Adrenal gland (tissue), 5 donors: ENCODE results near the gene MRPS7.

Experiments
- POLR2A ChIP-seq, 2 donors: fragments of 450-650 bp; IDR thresholded peaks; one replicate each; pipeline ENCODE4 v1.6.1; 2017; ENCODE audit warnings: antibody characterized with exemption in 2 of 2, mild to moderate bottlenecking in 2 of 2, moderate library complexity in 1 of 2
- TF ChIP-seq, protein P1 (sequence below), 6 experiments: fragments of 450-650 bp in 4 of 6; fragments of 200-600 bp in 2 of 6; sonication (generic) in 1 of 6; IDR thresholded peaks; 1 replicate in 5 of 6; 2 replicates in 1 of 6; pipeline versions ENCODE4 v1.5.1 to v1.8.0; 2016 to 2021; ENCODE audit warnings: antibody characterized with exemption in 6 of 6, mild to moderate bottlenecking in 2 of 6, moderate library complexity in 1 of 6
- donor health status: DM: no; HTN: no; CAD: no.

DNA sequence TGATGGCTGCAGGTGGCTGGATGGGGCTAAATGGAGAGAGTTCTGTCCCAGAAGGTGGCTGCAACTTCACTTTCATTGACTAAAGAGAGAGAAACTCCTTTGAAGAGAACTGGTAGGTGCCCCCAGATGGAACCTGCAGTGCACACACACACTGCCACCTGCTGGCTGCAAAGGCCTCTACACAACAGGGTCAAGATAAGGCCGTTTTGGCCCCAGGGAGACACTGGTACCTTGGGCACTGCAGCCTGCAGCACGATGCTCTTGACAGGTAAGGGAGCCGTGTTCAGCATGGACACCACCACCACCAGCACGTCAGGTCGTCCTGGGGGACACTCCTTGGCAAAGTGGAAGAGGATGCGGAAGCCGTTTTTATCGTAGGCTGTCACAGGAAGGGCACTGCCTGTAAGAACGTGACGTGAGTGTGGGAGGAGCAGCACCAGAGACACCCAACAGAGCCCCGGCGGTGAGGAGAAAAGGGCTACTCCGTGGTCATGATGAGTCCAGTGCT lies 22.9 kb upstream of the MRPS7 start:
- TF ChIP-seq, protein P1, sequence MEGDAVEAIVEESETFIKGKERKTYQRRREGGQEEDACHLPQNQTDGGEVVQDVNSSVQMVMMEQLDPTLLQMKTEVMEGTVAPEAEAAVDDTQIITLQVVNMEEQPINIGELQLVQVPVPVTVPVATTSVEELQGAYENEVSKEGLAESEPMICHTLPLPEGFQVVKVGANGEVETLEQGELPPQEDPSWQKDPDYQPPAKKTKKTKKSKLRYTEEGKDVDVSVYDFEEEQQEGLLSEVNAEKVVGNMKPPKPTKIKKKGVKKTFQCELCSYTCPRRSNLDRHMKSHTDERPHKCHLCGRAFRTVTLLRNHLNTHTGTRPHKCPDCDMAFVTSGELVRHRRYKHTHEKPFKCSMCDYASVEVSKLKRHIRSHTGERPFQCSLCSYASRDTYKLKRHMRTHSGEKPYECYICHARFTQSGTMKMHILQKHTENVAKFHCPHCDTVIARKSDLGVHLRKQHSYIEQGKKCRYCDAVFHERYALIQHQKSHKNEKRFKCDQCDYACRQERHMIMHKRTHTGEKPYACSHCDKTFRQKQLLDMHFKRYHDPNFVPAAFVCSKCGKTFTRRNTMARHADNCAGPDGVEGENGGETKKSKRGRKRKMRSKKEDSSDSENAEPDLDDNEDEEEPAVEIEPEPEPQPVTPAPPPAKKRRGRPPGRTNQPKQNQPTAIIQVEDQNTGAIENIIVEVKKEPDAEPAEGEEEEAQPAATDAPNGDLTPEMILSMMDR (IDR thresholded peaks at IDR 0.05), result peak; percentile 61 to 72 (median 68)
- TF ChIP-seq POLR2A (IDR thresholded peaks at IDR 0.05), result no peak
